Prostate gland (tissue), 2 donors: ENCODE results near the gene MMD. TPM values are rescaled to one million over a fixed set of nuclear protein-coding genes. Genes with fewer than 3 reads are reported as not detected.
"Not testable (repeated sequence)": the region's sequence is repeated elsewhere in the genome, so short reads cannot be mapped to it uniquely, and the experiment has no call there.

ENCODE experiments used
- DNase-seq: peaks from one replicate; pipeline ENCODE4 v3.0.0-alpha.2; 2019; ENCODE audit warnings: low spot score
- H3K27ac ChIP-seq, 2 donors: fragments of 200-600 bp; sonication (generic); 2 replicates each; pipeline ENCODE4 v1.5.1; 2017 to 2019
- H3K27me3 ChIP-seq: fragments of 200-600 bp; sonication (generic); replicated peaks from 2 replicates; pipeline ENCODE4 v1.5.1; 2019; ENCODE audit not compliant: insufficient read depth
- H3K36me3 ChIP-seq, 2 donors: fragments of 200-600 bp; sonication (generic); 1 replicate in 1 of 2; 2 replicates in 1 of 2; pipeline versions ENCODE4 v1.5.1 to v1.8.1; 2017 to 2019
- H3K4me1 ChIP-seq: fragments of 200-600 bp; sonication (generic); replicated peaks from 2 replicates; pipeline ENCODE4 v1.5.1; 2019
- H3K4me3 ChIP-seq, 2 donors: fragments of 200-600 bp; sonication (generic); 2 replicates each; pipeline ENCODE4 v1.5.1; 2017 to 2019
- H3K9me3 ChIP-seq: fragments of 200-600 bp; sonication (generic); 2 replicates; pipeline ENCODE4 v1.5.1; 2017
- POLR2A ChIP-seq: fragments of 450-650 bp; IDR thresholded peaks from one replicate; pipeline ENCODE4 v1.6.1; 2016; ENCODE audit warnings: antibody characterized with exemption, mild to moderate bottlenecking
- POLR2AphosphoS5 ChIP-seq: sonication (generic); formaldehyde crosslinking; IDR thresholded peaks from one replicate; pipeline ENCODE4 v1.6.1; 2017; ENCODE audit warnings: antibody characterized with exemption
- WGBS: methylation state at CpG from one replicate; pipeline ENCODE4 v1.1.5; 2018; 5-methylcytosine and 5-hydroxymethylcytosine counted together
- intact Hi-C: fragments of 100-400 bp; cut with DNase I; formaldehyde crosslinking; loops from one replicate; pipeline ENCODE4 v1.14.2; 2022
- total RNA-seq, 2 donors: library from RNA; depleted of rRNA; stranded (reverse); fragments of >200 nt; gene quantifications; one replicate each; pipeline ENCODE4 v1.1.0, GENCODE V29; 2016
- TF ChIP-seq, protein P1 (sequence below), 4 experiments: fragments of 200-600 bp in 2 of 4; fragments of 450-650 bp in 2 of 4; sonication (generic) in 2 of 4; IDR thresholded peaks; 1 replicate in 3 of 4; 2 replicates in 1 of 4; pipeline ENCODE4 v1.5.1; 2016 to 2019; ENCODE audit warnings: antibody characterized with exemption in 4 of 4, mild to moderate bottlenecking in 2 of 4, moderate library complexity in 2 of 4

The MMD gene
- total RNA-seq, 2 donors from 2014 or later: 8.7 to 55.0 TPM

DNA sequence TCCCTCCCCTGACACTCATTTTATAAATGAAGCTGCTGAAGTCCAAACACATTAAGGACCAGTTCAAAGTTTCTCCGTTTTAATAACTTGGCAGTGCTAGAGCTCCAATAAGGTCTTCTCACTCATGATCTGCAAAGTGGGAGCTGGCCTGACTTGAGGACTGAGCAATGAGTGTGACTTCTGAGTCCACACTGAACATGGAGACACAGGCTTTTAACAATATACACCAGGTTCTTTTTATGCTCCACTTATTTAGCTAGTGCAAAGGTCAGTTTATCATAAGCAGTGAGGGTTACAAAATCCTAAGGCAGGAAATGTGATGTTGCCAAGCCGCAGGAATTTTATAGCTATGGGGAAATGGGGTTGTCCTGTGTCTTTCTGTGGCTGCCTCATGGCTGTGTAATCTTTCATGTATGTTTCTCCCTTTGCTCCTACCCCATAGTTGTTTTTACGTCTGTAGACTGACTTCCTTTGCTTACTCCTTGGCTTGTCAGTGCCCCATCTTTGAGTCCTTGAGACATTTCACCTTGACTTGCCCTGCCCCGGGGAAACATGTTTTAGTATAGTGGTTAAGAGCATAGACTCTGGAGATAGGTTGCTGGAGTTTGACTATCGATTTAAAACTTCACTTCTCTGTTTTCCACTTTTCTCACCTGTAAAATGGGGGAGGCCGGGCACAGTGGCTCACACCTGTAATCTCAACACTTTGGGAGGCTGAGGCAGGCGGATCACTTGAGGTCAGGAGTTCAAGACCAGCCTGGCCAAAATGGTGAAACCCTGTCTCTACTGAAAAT lies 12.2 kb upstream of the MMD start:
- Histone ChIP-seq H3K27me3 (no peaks in the 10 kb centered on the region), H3K36me3 (no peaks in the 10 kb centered on the region), H3K4me3 (no peak overlapping the region), H3K4me1 (peaks cover 6% of the 10 kb centered on the region), H3K9me3 (no peaks in the 10 kb centered on the region), H3K27ac (peak overlapping the region; percentile 23 to 49)
- peak; percentile 76 for TF ChIP-seq POLR2AphosphoS5
- TF ChIP-seq, protein P1, sequence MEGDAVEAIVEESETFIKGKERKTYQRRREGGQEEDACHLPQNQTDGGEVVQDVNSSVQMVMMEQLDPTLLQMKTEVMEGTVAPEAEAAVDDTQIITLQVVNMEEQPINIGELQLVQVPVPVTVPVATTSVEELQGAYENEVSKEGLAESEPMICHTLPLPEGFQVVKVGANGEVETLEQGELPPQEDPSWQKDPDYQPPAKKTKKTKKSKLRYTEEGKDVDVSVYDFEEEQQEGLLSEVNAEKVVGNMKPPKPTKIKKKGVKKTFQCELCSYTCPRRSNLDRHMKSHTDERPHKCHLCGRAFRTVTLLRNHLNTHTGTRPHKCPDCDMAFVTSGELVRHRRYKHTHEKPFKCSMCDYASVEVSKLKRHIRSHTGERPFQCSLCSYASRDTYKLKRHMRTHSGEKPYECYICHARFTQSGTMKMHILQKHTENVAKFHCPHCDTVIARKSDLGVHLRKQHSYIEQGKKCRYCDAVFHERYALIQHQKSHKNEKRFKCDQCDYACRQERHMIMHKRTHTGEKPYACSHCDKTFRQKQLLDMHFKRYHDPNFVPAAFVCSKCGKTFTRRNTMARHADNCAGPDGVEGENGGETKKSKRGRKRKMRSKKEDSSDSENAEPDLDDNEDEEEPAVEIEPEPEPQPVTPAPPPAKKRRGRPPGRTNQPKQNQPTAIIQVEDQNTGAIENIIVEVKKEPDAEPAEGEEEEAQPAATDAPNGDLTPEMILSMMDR (IDR thresholded peaks at IDR 0.05): no peak
- intact Hi-C loops: no loop called here
- DNase-seq: peak; percentile 77
- WGBS: 51% methylated on average over 7 of the region's 7 CpGs

DNA sequence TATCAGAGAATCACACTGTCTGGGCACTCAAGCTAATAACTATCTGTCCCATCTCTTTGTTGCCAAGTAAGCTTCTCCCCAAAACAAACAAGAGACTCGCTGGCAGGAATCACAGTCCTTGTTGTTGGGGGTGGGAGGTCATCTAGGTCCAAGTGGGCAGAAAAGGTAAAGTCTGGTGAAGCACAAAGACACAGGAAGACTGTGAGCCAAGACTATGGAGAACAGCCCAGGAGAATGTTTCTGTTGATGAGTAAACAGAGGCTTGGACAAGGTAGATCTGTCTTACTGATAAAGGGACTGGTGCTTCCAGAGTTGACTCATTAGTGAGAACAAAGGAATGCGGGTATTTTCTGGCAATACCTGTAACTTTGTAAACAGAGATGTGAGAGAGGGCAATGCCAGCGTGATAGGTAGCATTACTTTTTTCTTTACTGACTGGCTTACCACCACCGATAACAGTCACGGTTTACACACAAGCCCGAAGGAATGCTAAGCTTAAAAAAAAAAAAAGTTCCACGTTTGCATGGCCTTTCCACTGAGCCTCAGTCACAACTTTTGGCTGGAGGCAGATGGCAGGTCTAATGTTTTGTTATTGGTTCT lies 11.5 kb upstream of the MMD start:
- H3K27me3 ChIP-seq: no peaks in the 10 kb centered on the region
- peaks cover 6% of the 10 kb centered on the region for H3K4me1 ChIP-seq
- no peak overlapping the region for H3K4me3 ChIP-seq
- peak; percentile 78 for DNase-seq
- H3K27ac ChIP-seq: peak overlapping the region; percentile 23 to 49
- no peaks in the 10 kb centered on the region for H3K9me3 ChIP-seq
- no peaks in the 10 kb centered on the region for H3K36me3 ChIP-seq
- WGBS: 32% methylated on average over 7 of the region's 7 CpGs
- TF ChIP-seq, protein P1 (IDR thresholded peaks at IDR 0.05): no peak
- TF ChIP-seq POLR2A: no peak
- TF ChIP-seq POLR2AphosphoS5: peak; percentile 78
- intact Hi-C loops: no loop called here

- intact Hi-C loops: no loop called here
These were observed 10.9 kb upstream of the MMD start for GRCh38 chr17:55432358-55433028.

GRCh38 chr17:55431914-55432313 lies 10.3 kb upstream of the MMD start:
- DNase-seq, H3K9me3 ChIP-seq, intact Hi-C loops, H3K27me3 ChIP-seq, H3K27ac ChIP-seq, H3K36me3 ChIP-seq, H3K4me1 ChIP-seq, H3K4me3 ChIP-seq: not testable (repeated sequence)
- WGBS: no CpG with 5 or more reads among the region's 1 CpG

More at GRCh38 chr17:55432358-55433028, 10.9 kb upstream of the MMD start:
- H3K4me3 ChIP-seq: no peak overlapping the region
- 48% methylated on average over 4 of the region's 4 CpGs for WGBS
- no peaks in the 10 kb centered on the region for H3K36me3 ChIP-seq
- DNase-seq: no peak
- no peaks in the 10 kb centered on the region for H3K27me3 ChIP-seq
- no peak for TF ChIP-seq POLR2A
- TF ChIP-seq POLR2AphosphoS5: no peak
- H3K27ac ChIP-seq: peak overlapping the region; percentile 23 to 49
- peaks cover 6% of the 10 kb centered on the region for H3K4me1 ChIP-seq
- H3K9me3 ChIP-seq: no peaks in the 10 kb centered on the region

DNA sequence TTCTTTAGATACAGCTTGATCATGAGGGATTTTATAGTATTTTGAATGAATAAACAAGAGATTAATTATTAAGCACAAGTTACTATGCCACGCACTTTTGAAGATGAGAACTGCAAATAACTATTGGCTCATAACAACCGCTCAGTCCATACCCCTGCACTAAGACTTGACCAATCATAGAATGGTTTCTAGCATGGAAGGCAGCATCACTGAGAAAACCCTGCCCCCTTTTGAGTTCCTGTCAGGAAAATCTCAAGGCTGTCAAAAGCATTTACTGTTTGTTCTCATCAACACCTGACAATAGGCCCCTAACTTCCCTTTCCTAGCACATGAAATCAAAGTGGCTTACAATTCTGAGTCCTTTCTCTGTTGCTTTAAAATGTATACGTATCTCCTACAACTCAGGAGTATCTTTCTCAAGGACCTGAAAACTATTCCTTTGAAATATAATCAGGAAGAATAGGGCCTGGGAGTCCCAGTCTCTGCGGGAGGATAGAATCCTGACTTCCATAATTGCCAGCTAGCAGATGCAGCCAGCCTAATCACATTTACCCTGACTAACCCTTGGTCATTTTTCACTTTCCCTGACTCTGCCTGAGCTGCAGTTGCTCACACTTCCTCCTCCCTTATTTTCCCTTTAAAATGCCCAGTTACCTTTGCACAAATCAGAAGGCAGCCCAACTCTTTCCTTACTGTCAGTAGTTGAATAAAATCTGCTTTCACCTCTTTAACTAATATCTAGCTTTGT lies 9.1 kb upstream of the MMD start:
- Histone ChIP-seq H3K36me3 (no peaks in the 10 kb centered on the region), H3K27ac (no peak overlapping the region), H3K4me1 (peaks cover 6% of the 10 kb centered on the region), H3K27me3 (no peaks in the 10 kb centered on the region), H3K4me3 (no peak overlapping the region), H3K9me3 (no peaks in the 10 kb centered on the region)
- no peak for DNase-seq
- TF ChIP-seq POLR2A: no peak
- WGBS: 83% methylated on average over 4 of the region's 4 CpGs
- intact Hi-C loops: no loop called here

GRCh38 chr17:55427587-55427882 lies 5.9 kb upstream of the MMD start:
- no peak for TF ChIP-seq POLR2A
- TF ChIP-seq, protein P1 (IDR thresholded peaks at IDR 0.05): no peak
- no peak for TF ChIP-seq POLR2AphosphoS5
- intact Hi-C loops: no loop called here
- no peak overlapping the region for H3K27ac ChIP-seq

More at GRCh38 chr17:55427587-55427882, 5.9 kb upstream of the MMD start:
- no peak for DNase-seq
- H3K4me1 ChIP-seq: peaks cover 2% of the 10 kb centered on the region
- H3K9me3 ChIP-seq: no peaks in the 10 kb centered on the region
- no peak overlapping the region for H3K4me3 ChIP-seq
- H3K27me3 ChIP-seq: no peaks in the 10 kb centered on the region
- 94% methylated on average over 2 of the region's 2 CpGs for WGBS
- no peaks in the 10 kb centered on the region for H3K36me3 ChIP-seq
